Endothelial cell of umbilical vein (primary cell): ENCODE data around the gene MT1E. TPM values are rescaled to one million over a fixed set of nuclear protein-coding genes. Genes with fewer than 3 reads are reported as not detected.

Experiments used
- BruUV-seq: library from RNA; stranded (reverse); fragments of 400-500 nt; replicated peaks from 2 replicates; lab custom pipeline; 2021; lab: Mats Ljungman, UMichigan
- CTCF ChIA-PET: fragments of 300-600, 350-600 bp; sonication (Branson Sonifier 250); formaldehyde crosslinking; loops from one replicate; lab custom pipeline; 2021; ENCODE audit warnings: antibody characterized with exemption, inconsistent platforms; lab: Charles Lee
- POLR2A ChIA-PET: fragments of 300-600, 350-600 bp; sonication (Branson Sonifier 250); formaldehyde crosslinking; loops from one replicate; lab custom pipeline; 2021; ENCODE audit warnings: antibody characterized with exemption, inconsistent platforms; lab: Charles Lee
- DNase-seq: peaks from one replicate; pipeline ENCODE4 v3.0.0-alpha.2; 2011; ENCODE audit warnings: low read depth, low spot score
- FAIRE-seq: peaks from 2 replicates; lab custom pipeline; 2011; peaks lifted over from hg19 to GRCh38; lab: Jason Lieb, UNC
- H2AFZ ChIP-seq: 2 replicates; pipeline ENCODE4 v1.6.0; 2012; ENCODE audit warnings: low read depth, low read length, control low read depth, inconsistent platforms
- H3K27ac ChIP-seq: 2 replicates; pipeline ENCODE4 v1.5.1; 2011; ENCODE audit warnings: low read depth, mild to moderate bottlenecking, control low read depth, low read length, moderate library complexity; ENCODE audit not compliant: insufficient read depth
- H3K27me3 ChIP-seq, 2 experiments: 2 replicates each; pipeline versions ENCODE4 v1.6.0 to v1.6.1; 2011; ENCODE audit warnings: low read length in 2 of 2, mixed read lengths in 1 of 2; ENCODE audit not compliant: control insufficient read depth in 2 of 2, insufficient read depth in 2 of 2
- H3K36me3 ChIP-seq, 2 experiments: 2 replicates in 1 of 2; 3 replicates in 1 of 2; pipeline ENCODE4 v1.5.1; 2011; ENCODE audit warnings: low read length in 2 of 2, mild to moderate bottlenecking in 1 of 2, moderate library complexity in 1 of 2; ENCODE audit not compliant: control insufficient read depth in 2 of 2, insufficient read depth in 2 of 2; ENCODE audit errors: extremely low read depth in 1 of 2
- H3K4me1 ChIP-seq: 3 replicates; pipeline ENCODE4 v1.5.1; 2011; ENCODE audit warnings: mild to moderate bottlenecking, low read length; ENCODE audit not compliant: control insufficient read depth, insufficient read depth; ENCODE audit errors: extremely low read depth
- H3K4me2 ChIP-seq: 2 replicates; pipeline ENCODE4 v1.6.1; 2011; ENCODE audit warnings: low read length, control low read depth, mixed read lengths; ENCODE audit not compliant: insufficient read depth
- H3K4me3 ChIP-seq, 3 experiments: fragments of 200-600 bp in 1 of 3; sonication (generic), shearing (Covaris generic) in 1 of 3; replicated peaks in 1 of 3; 2 replicates each; pipeline ENCODE4 v1.5.1; 2011 to 2016; ENCODE audit warnings: control low read depth in 3 of 3, low read length in 3 of 3, mild to moderate bottlenecking in 2 of 3, inconsistent platforms in 1 of 3, low read depth in 1 of 3, moderate library complexity in 1 of 3; ENCODE audit not compliant: insufficient read depth in 1 of 3
- H3K79me2 ChIP-seq: 2 replicates; pipeline ENCODE4 v1.6.0; 2012; ENCODE audit warnings: low read length, inconsistent platforms; ENCODE audit not compliant: control insufficient read depth, insufficient read depth
- H3K9ac ChIP-seq: replicated peaks from 2 replicates; pipeline ENCODE3; 2011; ENCODE audit warnings: low read length, control low read depth; ENCODE audit not compliant: insufficient read depth; ENCODE audit errors: extremely low read depth
- H3K9me1 ChIP-seq: replicated peaks from 3 replicates; pipeline ENCODE4 v1.6.0; 2011; ENCODE audit warnings: mild to moderate bottlenecking, low read length; ENCODE audit not compliant: control insufficient read depth, insufficient read depth; ENCODE audit errors: extremely low read depth
- H3K9me3 ChIP-seq: replicated peaks from 2 replicates; pipeline ENCODE4 v1.5.1; 2012; ENCODE audit warnings: low read length, inconsistent platforms; ENCODE audit not compliant: control insufficient read depth, insufficient read depth
- H4K20me1 ChIP-seq: replicated peaks from 2 replicates; pipeline ENCODE3; 2011; ENCODE audit warnings: mild to moderate bottlenecking, low read length; ENCODE audit not compliant: control insufficient read depth, insufficient read depth; ENCODE audit errors: extremely low read depth
- EZH2 ChIP-seq: IDR thresholded peaks from 2 replicates; pipeline ENCODE4 v1.6.1; 2012; ENCODE audit warnings: borderline replicate concordance, low read depth, mild to moderate bottlenecking, moderate library complexity, low read length, inconsistent platforms; ENCODE audit not compliant: severe bottlenecking
- FOS ChIP-seq: IDR thresholded peaks from 2 replicates; pipeline ENCODE4 v1.6.1; 2011; ENCODE audit warnings: mild to moderate bottlenecking, low read length, moderate library complexity, borderline replicate concordance; ENCODE audit not compliant: insufficient read depth
- GATA2 ChIP-seq: IDR thresholded peaks from 2 replicates; pipeline ENCODE4 v1.7.0; 2011; ENCODE audit warnings: low read depth, mild to moderate bottlenecking, moderate library complexity, mixed read lengths, low read length; ENCODE audit not compliant: insufficient read length, insufficient read depth
- JUN ChIP-seq: IDR thresholded peaks from 2 replicates; pipeline ENCODE4 v1.6.1; 2011; ENCODE audit warnings: borderline replicate concordance, low read depth; ENCODE audit not compliant: insufficient read length, insufficient read depth
- MYC ChIP-seq: IDR thresholded peaks from one replicate; pipeline ENCODE4 v1.6.1; 2011; ENCODE audit warnings: mild to moderate bottlenecking, low read depth, low read length
- POLR2A ChIP-seq: IDR thresholded peaks from 2 replicates; pipeline ENCODE4 v1.6.1; 2012; ENCODE audit warnings: low read depth, mild to moderate bottlenecking, control low read depth, low read length
- POLR2AphosphoS5 ChIP-seq: IDR thresholded peaks from 2 replicates; pipeline ENCODE4 v1.6.1; 2012; ENCODE audit warnings: low read depth, mild to moderate bottlenecking, control low read depth, low read length, moderate library complexity; ENCODE audit not compliant: insufficient read depth
- dilution Hi-C: fragments of 300-500 bp; cut with MboI; formaldehyde crosslinking; loops from one replicate; pipeline ENCODE4 v1.15.0; 2019; ENCODE audit warnings: low sequenced_read_pairs; ENCODE audit not compliant: extremely low pct_ligation_motif_present
- intact Hi-C: fragments of 100-400 bp; cut with micrococcal nuclease; formaldehyde crosslinking; loops from one replicate; pipeline ENCODE4 v1.10.0; 2022
- polyA plus RNA-seq, 4 experiments: library from polyadenylated mRNA; depleted of rRNA in 3 of 4; stranded (reverse) in 3 of 4; unstranded in 1 of 4; fragments of >200 nt; gene quantifications; 2 replicates each; pipeline versions ENCODE4 v1.2.1 to v1.2.3, GENCODE V29; 2011 to 2012; ENCODE audit warnings: missing spikeins in 1 of 4
- total RNA-seq: library from RNA; stranded (reverse); gene quantifications from 2 replicates; pipeline ENCODE4 v1.2.3, GENCODE V29; 2021
- TF ChIP-seq, protein P1 (sequence below): IDR thresholded peaks from 2 replicates; pipeline ENCODE4 v1.6.1; 2011; ENCODE audit not compliant: insufficient read depth, insufficient read length
- TF ChIP-seq, protein P2 (sequence below), 2 donors: IDR thresholded peaks; 1 replicate in 1 of 2; 2 replicates in 1 of 2; pipeline ENCODE4 v1.5.1; 2011; ENCODE audit warnings: low read length in 2 of 2, mild to moderate bottlenecking in 2 of 2, moderate library complexity in 2 of 2, control low read depth in 1 of 2, inconsistent platforms in 1 of 2, low read depth in 1 of 2; ENCODE audit not compliant: insufficient read depth in 1 of 2; ENCODE audit errors: extremely low read depth in 1 of 2

Gene MT1E
- total and polyA plus RNA-seq, 2 donors (not counting 3 experiments of a cell fraction or from before 2014, with no cell fraction given), result 208 to 346 TPM

DNA sequence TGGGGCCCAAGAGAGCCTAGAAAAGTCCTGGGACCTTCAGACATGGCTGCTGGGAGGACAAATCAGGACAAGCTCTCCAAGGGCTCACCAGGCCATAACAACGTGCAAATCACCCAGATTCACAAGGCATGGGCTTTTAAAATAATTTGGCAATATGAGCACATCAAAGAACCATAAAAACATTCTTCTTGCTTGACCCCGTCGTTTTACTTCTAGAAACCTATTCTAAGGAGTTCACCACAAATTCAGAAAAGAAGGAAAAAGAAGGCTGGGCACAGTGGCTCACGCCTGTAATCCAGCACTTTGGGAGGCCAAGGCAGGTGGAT is 48.3 kb upstream of the MT1E start:
- POLR2A ChIA-PET, result no interaction called here
- H2AFZ ChIP-seq, result no peak overlapping the region

DNA sequence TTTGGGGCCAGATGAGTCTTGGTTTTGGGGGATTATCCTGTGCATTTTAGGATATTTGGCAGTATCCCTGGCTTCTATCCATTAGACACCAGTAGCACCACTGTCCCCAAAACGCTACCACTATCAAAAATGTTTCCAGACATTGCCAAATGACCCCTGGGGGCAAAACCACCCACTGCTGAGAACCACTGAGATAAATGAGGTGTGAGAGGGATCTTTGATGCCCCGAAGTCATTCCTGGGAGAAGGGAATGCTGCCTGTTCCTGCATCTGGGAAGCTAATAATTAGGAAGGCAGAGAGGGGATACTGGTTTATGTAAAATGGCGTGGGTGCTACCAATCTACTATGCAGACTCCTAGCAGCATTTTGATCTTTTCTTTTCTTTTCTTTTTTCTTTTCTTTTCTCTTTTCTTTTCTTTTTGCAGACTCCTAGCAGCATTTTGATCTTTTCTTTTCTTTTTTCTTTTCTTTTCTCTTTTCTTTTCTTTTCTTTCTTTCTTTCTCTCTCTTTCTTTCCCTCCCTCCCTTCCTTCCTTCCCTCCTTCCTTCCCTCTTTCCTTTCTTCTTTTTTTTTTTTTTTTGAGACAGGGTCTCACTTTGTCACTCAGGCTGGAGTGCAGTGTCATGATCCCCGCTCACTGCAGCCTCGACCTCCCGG is 45.1 kb upstream of the MT1E start:
- DNase-seq (no peak), FAIRE-seq (no peak)
- TF ChIP-seq POLR2A, result no peak
- TF ChIP-seq POLR2AphosphoS5, result no peak
- TF ChIP-seq, protein P1, sequence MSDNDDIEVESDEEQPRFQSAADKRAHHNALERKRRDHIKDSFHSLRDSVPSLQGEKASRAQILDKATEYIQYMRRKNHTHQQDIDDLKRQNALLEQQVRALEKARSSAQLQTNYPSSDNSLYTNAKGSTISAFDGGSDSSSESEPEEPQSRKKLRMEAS, result no peak
- TF ChIP-seq JUN, result no peak
- TF ChIP-seq GATA2, result no peak
- TF ChIP-seq EZH2, result no peak
- TF ChIP-seq MYC, result no peak
- no peak for TF ChIP-seq FOS
- TF ChIP-seq, protein P2, sequence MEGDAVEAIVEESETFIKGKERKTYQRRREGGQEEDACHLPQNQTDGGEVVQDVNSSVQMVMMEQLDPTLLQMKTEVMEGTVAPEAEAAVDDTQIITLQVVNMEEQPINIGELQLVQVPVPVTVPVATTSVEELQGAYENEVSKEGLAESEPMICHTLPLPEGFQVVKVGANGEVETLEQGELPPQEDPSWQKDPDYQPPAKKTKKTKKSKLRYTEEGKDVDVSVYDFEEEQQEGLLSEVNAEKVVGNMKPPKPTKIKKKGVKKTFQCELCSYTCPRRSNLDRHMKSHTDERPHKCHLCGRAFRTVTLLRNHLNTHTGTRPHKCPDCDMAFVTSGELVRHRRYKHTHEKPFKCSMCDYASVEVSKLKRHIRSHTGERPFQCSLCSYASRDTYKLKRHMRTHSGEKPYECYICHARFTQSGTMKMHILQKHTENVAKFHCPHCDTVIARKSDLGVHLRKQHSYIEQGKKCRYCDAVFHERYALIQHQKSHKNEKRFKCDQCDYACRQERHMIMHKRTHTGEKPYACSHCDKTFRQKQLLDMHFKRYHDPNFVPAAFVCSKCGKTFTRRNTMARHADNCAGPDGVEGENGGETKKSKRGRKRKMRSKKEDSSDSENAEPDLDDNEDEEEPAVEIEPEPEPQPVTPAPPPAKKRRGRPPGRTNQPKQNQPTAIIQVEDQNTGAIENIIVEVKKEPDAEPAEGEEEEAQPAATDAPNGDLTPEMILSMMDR (IDR thresholded peaks at IDR 0.05; ENCODE audit: extremely low read depth in 1 of 2, insufficient read depth in 1 of 2, low read depth in 1 of 2, low read length in 2 of 2), result no peak
- H4K20me1 ChIP-seq, result no peaks in the 10 kb centered on the region
- H3K9me1 ChIP-seq, result no peaks in the 10 kb centered on the region
- H3K36me3 ChIP-seq, result no peaks in the 10 kb centered on the region
- no peaks in the 10 kb centered on the region for H3K4me1 ChIP-seq
- ChIA-PET POLR2A (no interaction called here), CTCF (interaction anchor here (1.5 kb wide), 1 partner anchor 121 kb away, joined by 6 read pairs; no protein-coding TSS in a partner anchor)
- no peak overlapping the region for H3K9ac ChIP-seq
- intact Hi-C loops, result no loop called here
- no peaks in the 10 kb centered on the region for H3K79me2 ChIP-seq
- dilution Hi-C loops, result no loop called here
- no peaks in the 10 kb centered on the region for H3K9me3 ChIP-seq
- H3K27ac ChIP-seq, result no peak overlapping the region
- no TSS peak for BruUV-seq
- peaks cover 3 to 8% of the 10 kb centered on the region in 2 experiments for H3K27me3 ChIP-seq
- H2AFZ ChIP-seq, result no peak overlapping the region
- no peak overlapping the region for H3K4me2 ChIP-seq
- H3K4me3 ChIP-seq, result no peak overlapping the region

More for the DNA sequence above, 48.3 kb upstream of the MT1E start:
- DNase-seq (no peak), FAIRE-seq (no peak)
- dilution Hi-C loops (no loop called here), intact Hi-C loops (loop anchor here (1.0 to 2.0 kb wide), 6 partner anchors 23 to 292 kb away; no protein-coding TSS in a partner anchor)
- no peaks in the 10 kb centered on the region for H3K79me2 ChIP-seq
- CTCF ChIA-PET, result interaction anchor here (1.0 to 4.5 kb wide), 20 partner anchors 10 to 216 kb away, joined by 3 to 142 read pairs (median 8); partner anchors contain the start of genes MT2A and MT4
- no peak overlapping the region for H3K4me2 ChIP-seq
- H3K27me3 ChIP-seq, result peaks cover 0 to 9% of the 10 kb centered on the region in 2 experiments
- no peaks in the 10 kb centered on the region for H3K9me3 ChIP-seq
- H3K9ac ChIP-seq, result no peak overlapping the region
- H3K4me1 ChIP-seq, result no peaks in the 10 kb centered on the region
- no peak for TF ChIP-seq EZH2
- TF ChIP-seq POLR2AphosphoS5, result no peak
- TF ChIP-seq GATA2, result no peak
- TF ChIP-seq, protein P2 (IDR thresholded peaks at IDR 0.05; ENCODE audit: extremely low read depth in 1 of 2, insufficient read depth in 1 of 2, low read depth in 1 of 2, low read length in 2 of 2), result no peak
- no peaks in the 10 kb centered on the region for H4K20me1 ChIP-seq
- no peaks in the 10 kb centered on the region for H3K9me1 ChIP-seq
- BruUV-seq, result no TSS peak
- H3K27ac ChIP-seq, result no peak overlapping the region
- H3K4me3 ChIP-seq, result no peak overlapping the region
- H3K36me3 ChIP-seq, result no peaks in the 10 kb centered on the region
